Smooth muscle cell (in vitro differentiated cells): ENCODE measurements around the gene FASTK. TPM values are rescaled to one million over a fixed set of nuclear protein-coding genes. Genes with fewer than 3 reads are reported as not detected.

ENCODE experiments used
- DNase-seq: peaks from one replicate; lab custom pipeline; 2025; ENCODE audit not compliant: unreplicated experiment; lab: John Stamatoyannopoulos, UW
- H2AFZ ChIP-seq: fragments of 200-600 bp; sonication (generic); 2 replicates; pipeline ENCODE4 v1.6.0; 2016; ENCODE audit warnings: antibody characterized with exemption, low read depth, mild to moderate bottlenecking
- H3F3A ChIP-seq: fragments of 200-600 bp; sonication (generic); 2 replicates; pipeline ENCODE4 v1.6.0; 2017; ENCODE audit warnings: antibody characterized with exemption, low read depth
- H3K27ac ChIP-seq: fragments of 200-600 bp; sonication (generic); 2 replicates; pipeline ENCODE4 v1.5.1; 2016; ENCODE audit warnings: low read depth, mild to moderate bottlenecking
- H3K27me3 ChIP-seq: fragments of 200-600 bp; sonication (generic); 2 replicates; pipeline ENCODE4 v1.6.1; 2016; ENCODE audit warnings: low read depth, mild to moderate bottlenecking
- H3K36me3 ChIP-seq: fragments of 200-600 bp; sonication (generic); 2 replicates; pipeline ENCODE4 v1.5.1; 2016; ENCODE audit warnings: low read depth
- H3K4me1 ChIP-seq: fragments of 200-600 bp; sonication (generic); 2 replicates; pipeline ENCODE4 v1.5.1; 2016; ENCODE audit warnings: low read depth
- H3K4me2 ChIP-seq: fragments of 200-600 bp; sonication (generic); 2 replicates; pipeline ENCODE4 v1.6.0; 2016; ENCODE audit warnings: mild to moderate bottlenecking
- H3K4me3 ChIP-seq: fragments of 200-600 bp; sonication (generic); 2 replicates; pipeline ENCODE4 v1.5.1; 2016; ENCODE audit warnings: mild to moderate bottlenecking
- H3K79me2 ChIP-seq: fragments of 200-600 bp; sonication (generic); 2 replicates; pipeline ENCODE4 v1.6.0; 2016; ENCODE audit warnings: low read depth, mild to moderate bottlenecking
- H3K9ac ChIP-seq: fragments of 200-600 bp; sonication (generic); 2 replicates; pipeline ENCODE4 v1.6.0; 2016; ENCODE audit warnings: low read depth
- H3K9me3 ChIP-seq: fragments of 200-600 bp; sonication (generic); replicated peaks from 2 replicates; pipeline ENCODE4 v1.5.1; 2016; ENCODE audit warnings: low read depth
- H4K20me1 ChIP-seq: fragments of 200-600 bp; sonication (generic); 2 replicates; pipeline ENCODE4 v1.6.0; 2016; ENCODE audit warnings: low read depth
- WGBS: methylation state at CpG from one replicate; pipeline ENCODE4 v1.1.7; 2016; ENCODE audit warnings: low lambda C conversion rate; 5-methylcytosine and 5-hydroxymethylcytosine counted together
- polyA plus RNA-seq: library from polyadenylated mRNA; unstranded; fragments of >200 nt; fragmentation: Nextera tagmentation; extraction: Ambion mirVana; gene quantifications from 2 replicates; pipeline ENCODE4 v1.2.1, GENCODE V29; 2016
- total RNA-seq: library from RNA; depleted of rRNA; stranded (reverse); fragments of >200 nt; gene quantifications from 2 replicates; pipeline ENCODE4 v1.2.3, GENCODE V29; 2014
- TF ChIP-seq, protein P1 (sequence below): fragments of 200-600 bp; sonication (generic); IDR thresholded peaks from 2 replicates; pipeline ENCODE4 v1.5.1; 2017; ENCODE audit warnings: borderline replicate concordance, mild to moderate bottlenecking, antibody characterized with exemption; ENCODE audit not compliant: insufficient read depth, poor library complexity, severe bottlenecking

FASTK gene
- total and polyA plus RNA-seq, 2 experiments from 2014 or later = 100 to 177 TPM

DNA sequence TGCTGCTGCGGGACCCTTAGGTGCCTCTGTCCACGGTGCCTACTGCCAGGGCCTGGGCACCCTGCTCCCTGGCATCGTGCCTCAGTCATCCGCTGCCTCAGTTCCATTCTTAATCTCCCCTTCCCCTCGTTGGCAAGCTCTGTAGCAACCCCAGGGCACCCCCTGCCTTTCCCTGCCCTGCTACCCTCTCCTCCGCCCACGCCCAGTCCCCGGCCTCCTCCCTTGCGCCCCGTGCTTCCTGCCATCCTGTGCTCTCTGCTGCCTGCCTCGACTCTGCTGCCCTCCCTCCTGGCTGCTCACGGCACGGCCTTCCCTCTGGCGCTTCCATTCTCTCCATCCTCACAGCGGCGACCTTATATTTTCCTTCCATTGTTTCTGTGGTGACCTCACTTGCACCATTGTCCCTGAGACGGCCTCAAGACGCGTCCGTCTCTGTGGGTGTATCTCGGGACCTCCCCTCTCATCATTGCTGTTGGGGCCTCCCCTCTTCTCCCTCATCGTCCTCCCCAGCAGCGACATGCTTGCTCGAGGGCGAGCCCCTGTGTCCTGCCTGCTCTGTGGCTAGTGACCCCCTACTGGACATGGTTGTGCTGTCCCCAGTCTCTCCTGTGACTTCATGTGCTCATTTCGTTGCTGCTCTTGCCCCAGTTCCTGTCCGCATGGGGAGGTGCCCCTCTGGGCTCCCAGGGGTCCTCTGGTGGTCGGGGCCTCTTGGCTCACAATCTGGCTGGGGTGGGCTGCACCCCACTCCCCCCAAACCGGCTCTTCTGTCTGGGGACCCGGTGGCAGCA is 41.0 kb upstream of the FASTK start:
- H3K9me3 ChIP-seq = no peaks in the 10 kb centered on the region
- peaks cover 9% of the 10 kb centered on the region for H3K79me2 ChIP-seq
- TF ChIP-seq, protein P1, sequence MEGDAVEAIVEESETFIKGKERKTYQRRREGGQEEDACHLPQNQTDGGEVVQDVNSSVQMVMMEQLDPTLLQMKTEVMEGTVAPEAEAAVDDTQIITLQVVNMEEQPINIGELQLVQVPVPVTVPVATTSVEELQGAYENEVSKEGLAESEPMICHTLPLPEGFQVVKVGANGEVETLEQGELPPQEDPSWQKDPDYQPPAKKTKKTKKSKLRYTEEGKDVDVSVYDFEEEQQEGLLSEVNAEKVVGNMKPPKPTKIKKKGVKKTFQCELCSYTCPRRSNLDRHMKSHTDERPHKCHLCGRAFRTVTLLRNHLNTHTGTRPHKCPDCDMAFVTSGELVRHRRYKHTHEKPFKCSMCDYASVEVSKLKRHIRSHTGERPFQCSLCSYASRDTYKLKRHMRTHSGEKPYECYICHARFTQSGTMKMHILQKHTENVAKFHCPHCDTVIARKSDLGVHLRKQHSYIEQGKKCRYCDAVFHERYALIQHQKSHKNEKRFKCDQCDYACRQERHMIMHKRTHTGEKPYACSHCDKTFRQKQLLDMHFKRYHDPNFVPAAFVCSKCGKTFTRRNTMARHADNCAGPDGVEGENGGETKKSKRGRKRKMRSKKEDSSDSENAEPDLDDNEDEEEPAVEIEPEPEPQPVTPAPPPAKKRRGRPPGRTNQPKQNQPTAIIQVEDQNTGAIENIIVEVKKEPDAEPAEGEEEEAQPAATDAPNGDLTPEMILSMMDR = no peak
- no peaks in the 10 kb centered on the region for H3K4me1 ChIP-seq
- H3K36me3 ChIP-seq = no peaks in the 10 kb centered on the region
- 92% methylated on average over 27 of the region's 30 CpGs for WGBS
- DNase-seq = no peak
- peaks cover 3% of the 10 kb centered on the region for H3F3A ChIP-seq
- no peak overlapping the region for H3K4me3 ChIP-seq
- H4K20me1 ChIP-seq = peaks cover 89% of the 10 kb centered on the region
- H3K27ac ChIP-seq = no peak overlapping the region
- no peaks in the 10 kb centered on the region for H3K27me3 ChIP-seq
- no peak overlapping the region for H3K4me2 ChIP-seq
- H3K9ac ChIP-seq = no peak overlapping the region
- H2AFZ ChIP-seq = no peak overlapping the region

DNA sequence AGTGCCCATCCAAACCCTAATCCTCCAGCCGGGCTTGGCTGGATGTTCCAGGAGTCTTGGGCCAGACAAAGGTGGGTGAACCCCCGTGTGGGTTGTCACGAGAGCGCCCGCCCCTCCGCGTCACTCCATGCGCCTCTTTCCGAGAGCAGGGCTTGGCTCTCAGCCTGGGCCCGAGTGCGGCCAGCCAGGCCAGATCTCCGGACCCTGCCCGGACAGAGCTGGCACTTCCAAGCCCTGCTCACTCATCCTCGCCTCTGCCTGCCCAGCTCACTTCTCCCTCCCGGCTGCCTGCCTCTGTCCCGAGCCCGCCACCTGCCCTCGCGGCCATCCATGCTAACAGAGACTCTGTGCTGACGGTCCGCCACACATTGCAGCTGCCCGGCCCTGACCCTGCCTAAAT is 40.3 kb upstream of the FASTK start:
- TF ChIP-seq, protein P1 = no peak
- H3K36me3 ChIP-seq = no peaks in the 10 kb centered on the region
- no peak overlapping the region for H2AFZ ChIP-seq
- no peaks in the 10 kb centered on the region for H3K27me3 ChIP-seq
- no peaks in the 10 kb centered on the region for H3K9me3 ChIP-seq
- WGBS = 94% methylated on average over 20 of the region's 22 CpGs
- peaks cover 3% of the 10 kb centered on the region for H3F3A ChIP-seq
- no peak overlapping the region for H3K4me2 ChIP-seq
- peaks cover 89% of the 10 kb centered on the region for H4K20me1 ChIP-seq
- no peak overlapping the region for H3K4me3 ChIP-seq
- DNase-seq = no peak
- no peak overlapping the region for H3K9ac ChIP-seq
- H3K4me1 ChIP-seq = no peaks in the 10 kb centered on the region
- peaks cover 16% of the 10 kb centered on the region for H3K79me2 ChIP-seq
- no peak overlapping the region for H3K27ac ChIP-seq

DNA sequence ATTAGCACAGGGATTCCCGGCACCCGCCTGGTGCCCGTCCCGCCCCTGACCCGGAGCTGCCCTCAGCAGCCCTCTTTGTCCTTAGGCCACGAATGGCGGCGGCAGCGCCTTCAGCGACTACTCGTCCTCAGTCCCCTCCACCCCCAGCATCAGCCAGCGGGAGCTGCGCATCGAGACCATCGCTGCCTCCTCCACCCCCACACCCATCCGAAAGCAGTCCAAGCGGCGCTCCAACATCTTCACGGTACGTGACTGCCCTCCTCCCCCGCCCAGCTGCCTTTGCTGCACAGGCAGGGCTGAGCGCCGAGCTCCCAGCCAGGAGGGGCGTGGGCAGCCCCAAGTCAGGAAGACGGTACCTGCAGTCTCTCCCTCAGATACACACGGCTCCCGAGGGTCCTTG is 39.3 kb upstream of the FASTK start:
- Histone ChIP-seq H4K20me1 (peaks cover 84% of the 10 kb centered on the region), H3K4me3 (no peak overlapping the region), H3K79me2 (peaks cover 20% of the 10 kb centered on the region), H3K9me3 (no peaks in the 10 kb centered on the region), H2AFZ (no peak overlapping the region), H3K9ac (no peak overlapping the region), H3K27me3 (no peaks in the 10 kb centered on the region), H3K27ac (no peak overlapping the region), H3F3A (peaks cover under 1% of the 10 kb centered on the region), H3K4me2 (no peak overlapping the region), H3K4me1 (no peaks in the 10 kb centered on the region), H3K36me3 (no peaks in the 10 kb centered on the region)
- TF ChIP-seq, protein P1 = no peak
- 97% methylated on average over 25 of the region's 27 CpGs for WGBS
- DNase-seq = no peak

DNA sequence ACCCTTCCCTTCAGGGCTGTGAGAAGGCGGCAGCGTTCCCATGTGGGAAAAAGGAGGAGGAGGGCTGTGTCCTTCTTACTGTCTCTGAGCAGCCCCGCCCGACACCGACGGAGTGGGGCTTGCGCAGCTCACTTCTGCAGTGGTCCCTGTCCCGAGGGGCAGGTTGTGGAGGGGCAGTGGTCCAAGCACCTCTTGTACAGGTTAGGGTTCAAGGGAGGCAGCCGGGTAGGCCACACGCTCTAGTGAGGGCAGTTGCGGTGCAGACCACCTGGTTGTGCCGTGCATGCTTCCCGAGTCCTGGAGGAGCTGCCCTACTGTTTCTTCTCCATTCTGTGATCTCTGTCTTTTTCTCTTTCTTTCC is 38.4 kb upstream of the FASTK start:
- 99% methylated on average over 13 of the region's 13 CpGs for WGBS
- H3K36me3 ChIP-seq = no peaks in the 10 kb centered on the region
- H3K9me3 ChIP-seq = no peaks in the 10 kb centered on the region
- no peak for DNase-seq
- peaks cover 20% of the 10 kb centered on the region for H3K79me2 ChIP-seq
- H3K4me2 ChIP-seq = no peak overlapping the region
- H3K9ac ChIP-seq = no peak overlapping the region
- TF ChIP-seq, protein P1 = no peak
- peaks cover 3% of the 10 kb centered on the region for H3K4me1 ChIP-seq
- no peak overlapping the region for H3K4me3 ChIP-seq
- H3K27ac ChIP-seq = no peak overlapping the region
- H2AFZ ChIP-seq = no peak overlapping the region
- H3F3A ChIP-seq = no peaks in the 10 kb centered on the region
- no peaks in the 10 kb centered on the region for H3K27me3 ChIP-seq
- peaks cover 80% of the 10 kb centered on the region for H4K20me1 ChIP-seq
